ENCODE results near the gene DUSP7. TPM values are rescaled to one million over a fixed set of nuclear protein-coding genes. Genes with fewer than 3 reads are reported as not detected.

DUSP7 gene
- total RNA-seq, 1 experiment from 2014 or later: 9.7 TPM

Other genes starting within 250 kb of the DUSP7 start
- not detected in 2 replicates for gene IQCF2, start 195.0 kb downstream of the DUSP7 start, total RNA-seq (2014; rRNA removed; shearing (Covaris generic); ENCODE audit: low replicate concordance)
- gene IQCF5, start 181.0 kb downstream of the DUSP7 start, total RNA-seq (2014; rRNA removed; shearing (Covaris generic); ENCODE audit: low replicate concordance): not detected in 2 replicates
- gene IQCF1, start 153.2 kb downstream of the DUSP7 start, total RNA-seq (2014; rRNA removed; shearing (Covaris generic); ENCODE audit: low replicate concordance): not detected in 2 replicates
- 59.3 and 78.5 TPM in 2 replicates for gene RRP9, start 114.7 kb downstream of the DUSP7 start, total RNA-seq (2014; rRNA removed; shearing (Covaris generic); ENCODE audit: low replicate concordance)
- gene PARP3, start 114.2 kb downstream of the DUSP7 start, total RNA-seq (2014; rRNA removed; shearing (Covaris generic); ENCODE audit: low replicate concordance): 5.9 and 13.8 TPM in 2 replicates
- not detected in 2 replicates for gene GPR62, start 101.2 kb downstream of the DUSP7 start, total RNA-seq (2014; rRNA removed; shearing (Covaris generic); ENCODE audit: low replicate concordance)
- 24.8 and 28.1 TPM in 2 replicates for gene PCBP4, start 89.1 kb downstream of the DUSP7 start, total RNA-seq (2014; rRNA removed; shearing (Covaris generic); ENCODE audit: low replicate concordance)
- gene ABHD14B, start 82.5 kb downstream of the DUSP7 start, total RNA-seq (2014; rRNA removed; shearing (Covaris generic); ENCODE audit: low replicate concordance): 10.0 and 15.6 TPM in 2 replicates
- 6.5 TPM in 1 of 2 replicates, not detected in the other for gene ABHD14A, start 81.5 kb downstream of the DUSP7 start, total RNA-seq (2014; rRNA removed; shearing (Covaris generic); ENCODE audit: low replicate concordance)
- gene ACY1, start 73.0 kb downstream of the DUSP7 start, total RNA-seq (2014; rRNA removed; shearing (Covaris generic); ENCODE audit: low replicate concordance): 17.2 and 46.4 TPM in 2 replicates
- gene RPL29, start 60.7 kb downstream of the DUSP7 start, total RNA-seq (2014; rRNA removed; shearing (Covaris generic); ENCODE audit: low replicate concordance): 598 and 1,092 TPM in 2 replicates
- 14.2 and 19.8 TPM in 2 replicates for gene POC1A, start 97.9 kb upstream of the DUSP7 start, total RNA-seq (2014; rRNA removed; shearing (Covaris generic); ENCODE audit: low replicate concordance)
- 33.7 and 34.0 TPM in 2 replicates for gene ALAS1, start 141.6 kb upstream of the DUSP7 start, total RNA-seq (2014; rRNA removed; shearing (Covaris generic); ENCODE audit: low replicate concordance)
- not detected in 2 replicates for gene TLR9, start 169.1 kb upstream of the DUSP7 start, total RNA-seq (2014; rRNA removed; shearing (Covaris generic); ENCODE audit: low replicate concordance)
- gene TWF2, start 182.6 kb upstream of the DUSP7 start, total RNA-seq (2014; rRNA removed; shearing (Covaris generic); ENCODE audit: low replicate concordance): 37.4 and 100 TPM in 2 replicates
- 7.9 and 16.2 TPM in 2 replicates for gene PPM1M, start 189.2 kb upstream of the DUSP7 start, total RNA-seq (2014; rRNA removed; shearing (Covaris generic); ENCODE audit: low replicate concordance)
- gene WDR82, start 222.1 kb upstream of the DUSP7 start, total RNA-seq (2014; rRNA removed; shearing (Covaris generic); ENCODE audit: low replicate concordance): 27.6 and 40.0 TPM in 2 replicates
- 2.3 and 10.6 TPM in 2 replicates for gene GLYCTK, start 231.3 kb upstream of the DUSP7 start, total RNA-seq (2014; rRNA removed; shearing (Covaris generic); ENCODE audit: low replicate concordance)